Hepatocyte (in vitro differentiated cells): ENCODE results near the gene LACC1.
A peak's percentile ranks its signal among the peaks of the same experiment; 100 is the strongest.

ENCODE experiments used
- CTCF ChIP-seq: fragments of 200-600 bp; sonication (generic); IDR thresholded peaks from 2 replicates; pipeline ENCODE4 v1.5.1; 2016; ENCODE audit warnings: antibody characterized with exemption, mild to moderate bottlenecking; ENCODE audit not compliant: poor library complexity
- EZH2 ChIP-seq: fragments of 200-600 bp; sonication (generic); IDR thresholded peaks from 2 replicates; pipeline ENCODE4 v1.6.1; 2016; ENCODE audit warnings: antibody characterized with exemption, mild to moderate bottlenecking, borderline replicate concordance

- peak; percentile 88 for TF ChIP-seq CTCF
- TF ChIP-seq EZH2, result no peak
Measured at GRCh38 chr13:43905435-43906031, 25.8 kb downstream of the LACC1 start.
